ENCODE results near the gene STK33. TPM values are rescaled to one million over a fixed set of nuclear protein-coding genes. Genes with fewer than 3 reads are reported as not detected.

The STK33 gene
- total RNA-seq, 1 experiment from 2014 or later = 10.9 TPM

- Histone ChIP-seq H3K27ac (ENCODE audit: low read depth, low read length) (no peak overlapping the region), H3K27me3 (ENCODE audit: insufficient read depth, low read length) (no peaks in the 10 kb centered on the region), H3K4me1 (ENCODE audit: control insufficient read depth in 1 of 2, insufficient read depth in 2 of 2, low read length in 2 of 2) (peaks cover 0 to 10% of the 10 kb centered on the region in 2 experiments; a peak in 2 of 4 replicates), H3K79me2 (ENCODE audit: insufficient read depth, low read length) (no peaks in the 10 kb centered on the region), H3K4me3 (replicated peaks in 1 of 2; ENCODE audit: low read depth in 1 of 2, low read length in 2 of 2) (no peak overlapping the region), H2AFZ (ENCODE audit: low read depth, low read length, poor library complexity, severe bottlenecking) (no peak overlapping the region), H4K20me1 (ENCODE audit: insufficient read depth) (no peaks in the 10 kb centered on the region), H3K9ac (ENCODE audit: low read length) (no peak overlapping the region), H3K4me2 (ENCODE audit: low read length) (no peak overlapping the region), H3K36me3 (ENCODE audit: control insufficient read depth in 1 of 2, insufficient read depth in 2 of 2, low read length in 2 of 2) (no peaks in the 10 kb centered on the region), H3K9me3 (ENCODE audit: control insufficient read depth in 1 of 2, insufficient read depth in 1 of 2, low read depth in 1 of 2, low read length in 2 of 2) (no peaks in the 10 kb centered on the region), H3K9me2 (ENCODE audit: insufficient read depth) (no peaks in the 10 kb centered on the region)
- TF ChIP-seq ELF1 (IDR thresholded peaks at IDR 0.05; ENCODE audit: borderline replicate concordance, low read depth) = no peak
- TF ChIP-seq CTCF (IDR thresholded peaks at IDR 0.05 in 2 of 3, conservative IDR thresholded peaks at IDR 0.05 in 1 of 3; ENCODE audit: borderline replicate concordance in 1 of 3, insufficient read depth in 1 of 3, low read depth in 2 of 3, low read length in 2 of 3) = 0 out of 6 replicates have a peak, but pooled peaks of 1 of the 3 experiments have one; percentile 8
- TF ChIP-seq EGR1 (IDR thresholded peaks at IDR 0.05; ENCODE audit: low read depth) = no peak
- ChIA-PET POLR2A (no interaction called here), RAD21 (ENCODE audit: low non-redundant PET in 1 of 2, low total read pairs in 2 of 2, uncharacterized antibody in 2 of 2, unreplicated experiment in 2 of 2) (no interaction called here), CTCF (no interaction called here)
- intact Hi-C loops (cut with micrococcal nuclease) = no loop called here
- no TSS peak for BruUV-seq (replicated peaks)
- no peak for DNase-seq (ENCODE audit: low read depth, low spot score)
- 0 out of 2 replicates have a peak, but pooled peaks have one; percentile 26 for ATAC-seq
Measured at GRCh38 chr11:8357505-8357888, 236.5 kb downstream of the STK33 start.

GRCh38 chr11:8356721-8357504, 237.1 kb downstream of the STK33 start:
- ATAC-seq (no peak), DNase-seq (ENCODE audit: low read depth, low spot score) (no peak)
- Histone ChIP-seq H3K9ac (ENCODE audit: low read length) (no peak overlapping the region), H3K9me2 (ENCODE audit: insufficient read depth) (no peaks in the 10 kb centered on the region), H3K36me3 (ENCODE audit: control insufficient read depth in 1 of 2, insufficient read depth in 2 of 2, low read length in 2 of 2) (no peaks in the 10 kb centered on the region), H3K4me1 (ENCODE audit: control insufficient read depth in 1 of 2, insufficient read depth in 2 of 2, low read length in 2 of 2) (peaks cover 0 to 10% of the 10 kb centered on the region in 2 experiments; a peak in 2 of 4 replicates), H3K79me2 (ENCODE audit: insufficient read depth, low read length) (no peaks in the 10 kb centered on the region), H3K4me2 (ENCODE audit: low read length) (no peak overlapping the region), H3K27ac (ENCODE audit: low read depth, low read length) (no peak overlapping the region), H3K27me3 (ENCODE audit: insufficient read depth, low read length) (no peaks in the 10 kb centered on the region), H4K20me1 (ENCODE audit: insufficient read depth) (no peaks in the 10 kb centered on the region), H2AFZ (ENCODE audit: low read depth, low read length, poor library complexity, severe bottlenecking) (no peak overlapping the region), H3K9me3 (ENCODE audit: control insufficient read depth in 1 of 2, insufficient read depth in 1 of 2, low read depth in 1 of 2, low read length in 2 of 2) (no peaks in the 10 kb centered on the region), H3K4me3 (replicated peaks in 1 of 2; ENCODE audit: low read depth in 1 of 2, low read length in 2 of 2) (no peak overlapping the region)
- RAD21 ChIA-PET (ENCODE audit: low non-redundant PET in 1 of 2, low total read pairs in 2 of 2, uncharacterized antibody in 2 of 2, unreplicated experiment in 2 of 2) = no interaction called here
- no peak for TF ChIP-seq TCF7L2 (IDR thresholded peaks at IDR 0.05; ENCODE audit: borderline replicate concordance, extremely low read depth, insufficient read depth, insufficient read length)
- no peak for TF ChIP-seq ELF1 (IDR thresholded peaks at IDR 0.05; ENCODE audit: borderline replicate concordance, low read depth)
- TF ChIP-seq SP1 (IDR thresholded peaks at IDR 0.05; ENCODE audit: low read depth) = no peak
- TF ChIP-seq CTCF (IDR thresholded peaks at IDR 0.05 in 2 of 3, conservative IDR thresholded peaks at IDR 0.05 in 1 of 3; ENCODE audit: borderline replicate concordance in 1 of 3, insufficient read depth in 1 of 3, low read depth in 2 of 3, low read length in 2 of 3) = no peak
- TF ChIP-seq POLR2A (IDR thresholded peaks at IDR 0.05; ENCODE audit: borderline replicate concordance, extremely low read depth, insufficient read depth, insufficient read length) = no peak
- TF ChIP-seq EGR1 (IDR thresholded peaks at IDR 0.05; ENCODE audit: low read depth) = no peak
- intact Hi-C loops (cut with micrococcal nuclease) = no loop called here
- POLR2A ChIA-PET = no interaction called here
- no TSS peak for BruUV-seq (replicated peaks)
- CTCF ChIA-PET = no interaction called here
